Upper lobe of left lung (tissue), 6 donors: ENCODE measurements around the gene GAR1. TPM values are rescaled to one million over a fixed set of nuclear protein-coding genes. Genes with fewer than 3 reads are reported as not detected.

Experiments used
- ATAC-seq, 2 donors: fragments of 200-7000 bp; cut with Tn5 transposase; one replicate each; pipeline ENCODE4 v1.9.1; 2022; ENCODE audit warnings: mild to moderate bottlenecking in 2 of 2, moderate library complexity in 2 of 2; ENCODE audit not compliant: low FRiP score in 2 of 2
- DNase-seq, 2 donors: peaks; one replicate each; pipeline ENCODE4 v3.0.0-alpha.2; 2019 to 2020
- H3K27ac ChIP-seq, 4 donors: fragments of 200-600 bp; sonication (generic); one replicate each; pipeline ENCODE4 v1.5.1; 2016 to 2019
- H3K27me3 ChIP-seq, 4 donors: fragments of 200-600 bp; sonication (generic); one replicate each; pipeline ENCODE4 v1.5.1; 2017 to 2019
- H3K36me3 ChIP-seq, 4 donors: fragments of 200-600 bp; sonication (generic); one replicate each; pipeline ENCODE4 v1.5.1; 2016 to 2019
- H3K4me1 ChIP-seq, 4 donors: fragments of 200-600 bp; sonication (generic); one replicate each; pipeline ENCODE4 v1.5.1; 2018 to 2019
- H3K4me3 ChIP-seq, 4 donors: fragments of 200-600 bp; sonication (generic); one replicate each; pipeline ENCODE4 v1.5.1; 2017 to 2019; ENCODE audit warnings: mild to moderate bottlenecking in 2 of 4, moderate library complexity in 1 of 4
- H3K9me3 ChIP-seq, 4 donors: fragments of 200-600 bp; sonication (generic); one replicate each; pipeline ENCODE4 v1.5.1; 2018 to 2019
- CTCF ChIP-seq, 6 experiments: fragments of 450-650 bp in 4 of 6; fragments of 200-600 bp in 2 of 6; sonication (generic) in 2 of 6; IDR thresholded peaks; one replicate each; pipeline ENCODE4 v1.5.1; 2016 to 2019; ENCODE audit warnings: antibody characterized with exemption in 6 of 6
- EP300 ChIP-seq, 4 donors: sonication (generic); formaldehyde crosslinking; IDR thresholded peaks; one replicate each; pipeline ENCODE4 v1.5.1; 2017; ENCODE audit warnings: antibody characterized with exemption in 4 of 4, control low read depth in 2 of 4
- POLR2A ChIP-seq, 4 donors: fragments of 450-650 bp; IDR thresholded peaks; one replicate each; pipeline ENCODE4 v1.5.1; 2016 to 2017; ENCODE audit warnings: antibody characterized with exemption in 4 of 4, mild to moderate bottlenecking in 2 of 4
- POLR2AphosphoS5 ChIP-seq, 2 donors: sonication (generic); formaldehyde crosslinking; IDR thresholded peaks; one replicate each; pipeline ENCODE4 v1.5.1; 2017; ENCODE audit warnings: antibody characterized with exemption in 2 of 2
- WGBS, 2 donors: methylation state at CpG; one replicate each; pipeline ENCODE4 v1.1.5; 2017 to 2018; 5-methylcytosine and 5-hydroxymethylcytosine counted together
- total RNA-seq, 6 donors: library from RNA; depleted of rRNA in 4 of 6; stranded (reverse); fragments of >200 nt in 4 of 6; gene quantifications; one replicate each; pipeline versions ENCODE4 v1.1.0 to v1.2.1, GENCODE V29; 2016 to 2021
- donor health status: DM: no; HTN: no; CAD: no; lungs with moderate emphysema.
- donor health status: DM: no; HTN: yes; CAD: no; lungs with severe emphysema.

GAR1 gene
- total RNA-seq, 6 donors from 2014 or later: 2.1 to 14.6 (median 9.1) TPM

GRCh38 chr4:109872950-109873656, 57.5 kb downstream of the GAR1 start:
- no peaks in the 10 kb centered on the region for H3K9me3 ChIP-seq
- no peaks in the 10 kb centered on the region for H3K27me3 ChIP-seq
- H3K36me3 ChIP-seq: peaks cover 0 to 4% (median 0%) of the 10 kb centered on the region in 4 donors
- ATAC-seq: no peak
- H3K4me1 ChIP-seq: no peaks in the 10 kb centered on the region
- no peak for TF ChIP-seq EP300 (IDR thresholded peaks at IDR 0.05)
- TF ChIP-seq CTCF (IDR thresholded peaks at IDR 0.05): no peak
- TF ChIP-seq POLR2A (IDR thresholded peaks at IDR 0.05): no peak
- TF ChIP-seq POLR2AphosphoS5 (IDR thresholded peaks at IDR 0.05): no peak
- no peak overlapping the region for H3K27ac ChIP-seq
- WGBS, 2 donors: 94 to 96% methylated on average over 4 to 6 of the region's 6 CpGs
- H3K4me3 ChIP-seq: no peak overlapping the region
- DNase-seq: no peak

- H3K27me3 ChIP-seq: no peaks in the 10 kb centered on the region
- no peaks in the 10 kb centered on the region for H3K4me1 ChIP-seq
- 62 to 63% methylated on average over 11 of the region's 11 CpGs for WGBS, 2 donors
- ATAC-seq: no peak
- DNase-seq: no peak
- H3K36me3 ChIP-seq: peaks cover 0 to 4% (median 0%) of the 10 kb centered on the region in 4 donors
- TF ChIP-seq POLR2AphosphoS5 (IDR thresholded peaks at IDR 0.05): no peak
- no peak for TF ChIP-seq CTCF (IDR thresholded peaks at IDR 0.05)
- H3K9me3 ChIP-seq: no peaks in the 10 kb centered on the region
- no peak overlapping the region for H3K4me3 ChIP-seq
- no peak overlapping the region for H3K27ac ChIP-seq
Measured at GRCh38 chr4:109873791-109874514, 58.4 kb downstream of the GAR1 start.

Other genes with a start within 250 kb of the GAR1 start
- 10 to 100 TPM; 12.1 to 29.5 (median 15.5) TPM for gene CASP6, start 112.3 kb upstream of the GAR1 start, total RNA-seq
- gene PLA2G12A, start 85.7 kb upstream of the GAR1 start, total RNA-seq: 10 to 100 TPM in 5 of 6 donors, 1 to 10 TPM in 1; 8.4 to 34.2 (median 24.1) TPM
- gene CFI, start 13.8 kb upstream of the GAR1 start, total RNA-seq: 100 to 1,000 TPM in 1 of 6 donors, 10 to 100 TPM in 5; 20.2 to 122 (median 53.3) TPM
- gene RRH, start 12.2 kb downstream of the GAR1 start, total RNA-seq: under 1 TPM in 1 of 6 donors, not detected in 5; 0.46 TPM
- gene LRIT3, start 32.3 kb downstream of the GAR1 start, total RNA-seq: 1 to 10 TPM in 1 of 6 donors, under 1 TPM in 4, not detected in 1; 0.20 to 1.0 (median 0.46) TPM
- 10 to 100 TPM in 1 of 6 donors, 1 to 10 TPM in 5; 1.5 to 10.1 (median 5.3) TPM for gene EGF, start 97.1 kb downstream of the GAR1 start, total RNA-seq